GM12878 (cell line): ENCODE measurements around the gene ZNF710. TPM values are rescaled to one million over a fixed set of nuclear protein-coding genes. Genes with fewer than 3 reads are reported as not detected.
A peak's percentile ranks its signal among the peaks of the same experiment; 100 is the strongest.

Experiments
- ATAC-seq: fragments of 200-7000 bp; cut with Tn5 transposase; 3 replicates; pipeline ENCODE4 v1.9.1; 2020; ENCODE audit warnings: mild to moderate bottlenecking, moderate library complexity
- BruUV-seq: library from RNA; stranded (reverse); fragments of 400-500 nt; replicated peaks from 2 replicates; lab custom pipeline; 2021; lab: Mats Ljungman, UMichigan
- CTCF ChIA-PET: fragments of 300-600 bp; sonication (Branson Sonifier 250); formaldehyde crosslinking; extraction: SDS; loops from one replicate; lab custom pipeline; 2021; ENCODE audit warnings: inconsistent platforms; lab: Yijun Ruan, JAX
- POLR2A ChIA-PET: fragments of 350-600 bp; formaldehyde crosslinking; extraction: SDS; loops from one replicate; lab custom pipeline; 2021; ENCODE audit warnings: inconsistent platforms; lab: Charles Lee
- RAD21 ChIA-PET: fragments of 300-600 bp; sonication (Branson Sonifier 250); formaldehyde crosslinking; loops from one replicate; lab custom pipeline; 2023; ENCODE audit warnings: antibody characterized with exemption; ENCODE audit not compliant: unreplicated experiment; lab: Charles Lee
- SMC1A ChIA-PET: fragments of 300-600 bp; sonication (Branson Sonifier 250); formaldehyde crosslinking; loops from one replicate; lab custom pipeline; 2023; ENCODE audit not compliant: unreplicated experiment, uncharacterized antibody; lab: Charles Lee
- DNase-seq: peaks from one replicate; pipeline ENCODE4 v3.0.0-alpha.2; 2011; ENCODE audit warnings: low read depth, low spot score
- FAIRE-seq: peaks from 3 replicates; lab custom pipeline; 2011; peaks lifted over from hg19 to GRCh38; lab: Jason Lieb, UNC
- H2AFZ ChIP-seq: 2 replicates; pipeline ENCODE4 v1.6.0; 2011; ENCODE audit warnings: low read depth, low read length, control low read depth; ENCODE audit not compliant: control insufficient read depth
- H3K27ac ChIP-seq: 2 replicates; pipeline ENCODE4 v1.5.1; 2011; ENCODE audit warnings: control low read depth; ENCODE audit not compliant: control insufficient read depth, insufficient read depth
- H3K27me3 ChIP-seq, 2 experiments: replicated peaks in 1 of 2; 2 replicates each; pipeline versions ENCODE4 v1.6.0 to v1.6.1; 2011; ENCODE audit warnings: low read length in 1 of 2; ENCODE audit not compliant: control insufficient read depth in 2 of 2, insufficient read depth in 2 of 2
- H3K36me3 ChIP-seq, 2 experiments: 2 replicates each; pipeline ENCODE4 v1.5.1; 2011; ENCODE audit warnings: low read length in 1 of 2; ENCODE audit not compliant: control insufficient read depth in 2 of 2, insufficient read depth in 2 of 2
- H3K4me1 ChIP-seq: 2 replicates; pipeline ENCODE4 v1.6.1; 2011; ENCODE audit warnings: mild to moderate bottlenecking, low read length, moderate library complexity, mixed read lengths; ENCODE audit not compliant: control insufficient read depth, insufficient read depth
- H3K4me2 ChIP-seq: 2 replicates; pipeline ENCODE4 v1.6.0; 2011; ENCODE audit warnings: control low read depth; ENCODE audit not compliant: control insufficient read depth, insufficient read depth
- H3K4me3 ChIP-seq: fragments of 200-600 bp; sonication (generic); 2 replicates; pipeline ENCODE4 v1.5.1; 2016
- H3K79me2 ChIP-seq: 2 replicates; pipeline ENCODE4 v1.6.0; 2011; ENCODE audit warnings: low read length; ENCODE audit not compliant: control insufficient read depth, insufficient read depth
- H3K9ac ChIP-seq: 2 replicates; pipeline ENCODE4 v1.8.0; 2011; ENCODE audit warnings: low read length, control low read depth, mixed read lengths; ENCODE audit not compliant: control insufficient read depth, insufficient read depth
- H3K9me3 ChIP-seq: replicated peaks from 3 replicates; pipeline ENCODE4 v1.5.1; 2011; ENCODE audit warnings: mild to moderate bottlenecking, low read length; ENCODE audit not compliant: control insufficient read depth, insufficient read depth
- H4K20me1 ChIP-seq: 2 replicates; pipeline ENCODE4 v1.6.0; 2011; ENCODE audit not compliant: control insufficient read depth, insufficient read depth
- CBX3 ChIP-seq: fragments of 200-600 bp; sonication (generic); IDR thresholded peaks from 2 replicates; pipeline ENCODE4 v1.6.1; 2016; ENCODE audit warnings: low read depth, borderline replicate concordance
- EP300 ChIP-seq, 2 experiments: fragments of 150-350 bp in 1 of 2; IDR thresholded peaks; 2 replicates each; pipeline ENCODE4 v1.6.1; 2011 to 2012; ENCODE audit warnings: low read depth in 2 of 2, low read length in 2 of 2, borderline replicate concordance in 1 of 2, improper control_type of control experiment in 1 of 2, inconsistent platforms in 1 of 2; ENCODE audit not compliant: control insufficient read depth in 1 of 2
- NFYB ChIP-seq: IDR thresholded peaks from 2 replicates; pipeline ENCODE4 v1.6.1; 2011; ENCODE audit warnings: low read depth, mild to moderate bottlenecking, low read length, improper control_type of control experiment, moderate library complexity; ENCODE audit not compliant: insufficient read depth
- NR2C1 ChIP-seq: fragments of 450-650 bp; IDR thresholded peaks from 2 replicates; pipeline ENCODE4 v1.6.1; 2017; ENCODE audit warnings: antibody characterized with exemption, mild to moderate bottlenecking, moderate library complexity
- RUNX3 ChIP-seq: IDR thresholded peaks from 2 replicates; pipeline ENCODE4 v1.6.1; 2012; ENCODE audit warnings: low read length, inconsistent platforms
- SPI1 ChIP-seq: IDR thresholded peaks from 2 replicates; pipeline ENCODE4 v1.6.1; 2011; ENCODE audit warnings: low read depth, mild to moderate bottlenecking, low read length, moderate library complexity, borderline replicate concordance; ENCODE audit not compliant: insufficient read depth
- TARDBP ChIP-seq: IDR thresholded peaks from 2 replicates; pipeline ENCODE4 v1.6.1; 2016; ENCODE audit warnings: borderline replicate concordance
- TCF7 ChIP-seq: IDR thresholded peaks from 2 replicates; pipeline ENCODE4 v1.6.1; 2014; ENCODE audit warnings: antibody characterized with exemption, borderline replicate concordance
- YY1 ChIP-seq: IDR thresholded peaks from 2 replicates; pipeline ENCODE4 v1.6.1; 2011; ENCODE audit warnings: low read depth, mild to moderate bottlenecking, low read length
- ZZZ3 ChIP-seq: IDR thresholded peaks from 2 replicates; pipeline ENCODE4 v1.6.1; 2011; ENCODE audit warnings: low read depth; ENCODE audit not compliant: control insufficient read depth, insufficient read length
- WGBS: methylation state at CpG from one replicate; pipeline ENCODE4 v1.1.6; 2016; ENCODE audit warnings: low lambda C conversion rate; ENCODE audit not compliant: insufficient replicate concordance, insufficient coverage; ENCODE audit errors: missing lambda C conversion rate; 5-methylcytosine and 5-hydroxymethylcytosine counted together
- in situ Hi-C: fragments of 300-500 bp; cut with MboI; formaldehyde crosslinking; loops from 9 replicates; pipeline ENCODE4 v1.14.3; 2018; ENCODE audit warnings: mixed read lengths
- intact Hi-C: fragments of 100-400 bp; cut with micrococcal nuclease; formaldehyde crosslinking; loops from one replicate; pipeline ENCODE4 v1.14.2; 2022; ENCODE audit not compliant: unreplicated experiment
- polyA plus RNA-seq, 11 experiments: library from polyadenylated mRNA; depleted of rRNA in 4 of 11; unstranded in 6 of 11; stranded (reverse) in 5 of 11; fragments of >200 nt; fragmentation: Nextera tagmentation in 4 of 11; fragmentation: Illumina TruSeq in 1 of 11; extraction: Ambion mirVana in 4 of 11; extraction: Trizol in 1 of 11; gene quantifications; 1 replicate in 1 of 11; 2 replicates in 10 of 11; pipeline versions ENCODE4 v1.2.1 to v1.2.3, GENCODE V29; 2011 to 2016; ENCODE audit warnings: inconsistent platforms in 2 of 11, missing spikeins in 2 of 11, low read depth in 1 of 11
- total RNA-seq, 4 experiments: library from RNA; depleted of rRNA in 3 of 4; stranded (reverse); fragments of >200 nt in 3 of 4; fragmentation: Illumina TruSeq in 1 of 4; extraction: Trizol in 1 of 4; gene quantifications; 2 replicates each; pipeline versions ENCODE4 v1.2.1 to v1.2.3, GENCODE V29; 2013 to 2021

ZNF710 gene
- total and polyA plus RNA-seq, 10 of the 15 experiments (the other 5 are each of a cell fraction or from before 2014, with no cell fraction given), result 1.4 to 43.5 (median 9.8) TPM

DNA sequence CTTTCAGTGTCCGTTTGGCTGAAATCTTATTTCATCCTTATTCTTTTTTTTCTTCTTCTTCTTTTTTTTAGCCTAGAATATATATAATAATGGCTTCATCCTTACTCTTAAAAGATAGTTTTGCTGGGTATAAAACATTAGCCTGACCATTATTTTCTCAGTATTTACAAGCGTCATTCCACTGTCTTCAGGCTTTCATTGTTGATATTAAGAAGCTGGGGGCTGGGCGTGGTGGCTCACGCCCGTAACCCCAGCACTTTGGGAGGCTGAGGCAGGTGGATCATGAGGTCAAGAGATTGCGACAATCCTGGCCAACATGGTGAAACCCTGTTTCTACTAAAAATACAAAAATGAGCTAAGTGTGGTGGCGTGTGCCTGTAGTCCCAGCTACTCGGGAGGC is 10.6 kb downstream of the ZNF710 start:
- Histone ChIP-seq H3K4me1 (peaks cover 20% of the 10 kb centered on the region), H3K36me3 (peaks cover 0 to 15% of the 10 kb centered on the region in 2 experiments; a peak in 2 of 4 replicates), H3K79me2 (peaks cover 73% of the 10 kb centered on the region), H3K4me3 (no peak overlapping the region), H3K4me2 (no peak overlapping the region), H3K9ac (no peak overlapping the region), H3K9me3 (peaks cover 9% of the 10 kb centered on the region; the same call in 2 of the 3 replicates), H4K20me1 (no peaks in the 10 kb centered on the region), H3K27ac (no peak overlapping the region), H3K27me3 (no peaks in the 10 kb centered on the region), H2AFZ (no peak overlapping the region)
- no peak for ATAC-seq
- BruUV-seq, result no TSS peak
- ChIA-PET POLR2A (no interaction called here), RAD21 (interaction anchor here (0.7 kb wide), 1 partner anchor 497 kb away, joined by 4 read pairs; no protein-coding TSS in a partner anchor), CTCF (no interaction called here), SMC1A (interaction anchor here (1.1 to 20.0 kb wide), 3 partner anchors 8 to 26 kb away, joined by 4 to 224 read pairs (median 23); no protein-coding TSS in a partner anchor)
- FAIRE-seq, result no peak
- in situ Hi-C loops (no loop called here), intact Hi-C loops (no loop called here)
- DNase-seq, result no peak
- no peak for TF ChIP-seq YY1
- 0 out of 2 replicates have a peak, but pooled peaks have one; percentile 41 for TF ChIP-seq CBX3
- TF ChIP-seq TARDBP, result no peak
- 97% methylated on average over 8 of the region's 8 CpGs for WGBS

DNA sequence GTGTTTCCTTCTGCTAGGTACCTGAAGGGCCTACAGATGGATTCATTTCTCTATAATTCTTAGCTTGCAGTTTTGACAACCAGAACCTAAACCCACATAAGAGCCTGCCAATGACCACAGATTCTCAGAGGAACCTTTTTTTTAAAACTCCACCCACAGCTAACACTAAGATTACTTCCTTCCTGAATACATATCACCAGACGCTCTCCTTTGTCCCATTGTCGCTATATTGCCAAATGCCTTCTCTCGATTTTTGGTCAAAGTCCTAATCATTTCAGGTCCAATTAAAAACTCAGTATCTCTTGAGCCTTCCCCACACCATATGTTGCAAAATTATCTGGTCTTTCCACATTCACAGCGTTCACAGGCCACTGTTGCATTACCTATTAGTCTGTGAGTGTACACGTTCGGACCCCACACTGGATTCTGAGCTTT is 12.4 kb downstream of the ZNF710 start:
- H2AFZ ChIP-seq, result no peak overlapping the region
- peaks cover 0 to 13% of the 10 kb centered on the region in 2 experiments; a peak in 1 of 4 replicates for H3K36me3 ChIP-seq
- TSS peak; percentile 6 for BruUV-seq
- DNase-seq (no peak), FAIRE-seq (peak; percentile 76)
- no peak overlapping the region for H3K9ac ChIP-seq
- 36% methylated on average over 6 of the region's 6 CpGs for WGBS
- peaks cover 9% of the 10 kb centered on the region; the same call in 2 of the 3 replicates for H3K9me3 ChIP-seq
- peak overlapping the region; percentile 15 for H3K27ac ChIP-seq
- H4K20me1 ChIP-seq, result no peaks in the 10 kb centered on the region
- H3K27me3 ChIP-seq, result no peaks in the 10 kb centered on the region
- ChIA-PET CTCF (interaction anchor here (1.4 to 3.0 kb wide), 3 partner anchors 9 to 11 kb away, joined by 5 to 10 read pairs (median 5); no protein-coding TSS in a partner anchor), POLR2A (interaction anchor here (0.9 to 1.8 kb wide), 4 partner anchors 8 to 17 kb away, joined by 3 to 12 read pairs (median 6); no protein-coding TSS in a partner anchor), RAD21 (interaction anchor here (1.1 to 2.8 kb wide), 5 partner anchors 10 to 58 kb away, joined by 3 to 17 read pairs (median 5); no protein-coding TSS in a partner anchor), SMC1A (interaction anchor here (1.3 to 20.0 kb wide), 3 partner anchors 10 to 48 kb away, joined by 4 to 224 read pairs (median 23); no protein-coding TSS in a partner anchor)
- H3K4me2 ChIP-seq, result peak overlapping the region; percentile 10; the same call in 1 of the 2 replicates
- in situ Hi-C loops, result no loop called here
- intact Hi-C loops, result no loop called here
- H3K4me3 ChIP-seq, result 0 out of 2 replicates have a peak overlapping the region, but pooled peaks have one; percentile 34
- TF ChIP-seq RUNX3, result peak; percentile 70
- TF ChIP-seq TCF7, result no peak
- peak; percentile 38; the same call in 1 of the 2 replicates for TF ChIP-seq SPI1
- TF ChIP-seq ZZZ3, result no peak
- TF ChIP-seq EP300 (IDR thresholded peaks at IDR 0.05; ENCODE audit: borderline replicate concordance in 1 of 2, control insufficient read depth in 1 of 2, low read depth in 2 of 2, low read length in 2 of 2), result no peak
- no peak for TF ChIP-seq NR2C1
- 0 out of 2 replicates have a peak, but pooled peaks have one; percentile 18 for TF ChIP-seq NFYB
- TF ChIP-seq, all 136 proteins: peak for 3
- peak; percentile 58 for ATAC-seq
- Histone ChIP-seq H3K4me1 (peaks cover 16% of the 10 kb centered on the region), H3K79me2 (peaks cover 72% of the 10 kb centered on the region)
